A375 (cell line): Measurements from ENCODE around the gene NEU1. TPM values are rescaled to one million over a fixed set of nuclear protein-coding genes. Genes with fewer than 3 reads are reported as not detected.

ENCODE experiments used
- small RNA-seq: library from RNA; depleted of rRNA; stranded (forward); fragments of <200 nt; gene quantifications from one replicate; pipeline ENCODE3, GENCODE V24; 2014
- total RNA-seq: library from RNA; depleted of rRNA; stranded (reverse); fragments of >200 nt; shearing (Covaris generic); gene quantifications from 2 replicates; pipeline ENCODE4 v1.2.3, GENCODE V29; 2014; rRNA removed

Gene NEU1
- total RNA-seq = 15.9 and 16.8 TPM in 2 replicates

GRCh38 chr6:31862344-31863235 lies at the start of gene NEU1:
NEU1 (minus strand) TSS chr6:31862821; CDS start chr6:31862776, 45 bp downstream.

DNA sequence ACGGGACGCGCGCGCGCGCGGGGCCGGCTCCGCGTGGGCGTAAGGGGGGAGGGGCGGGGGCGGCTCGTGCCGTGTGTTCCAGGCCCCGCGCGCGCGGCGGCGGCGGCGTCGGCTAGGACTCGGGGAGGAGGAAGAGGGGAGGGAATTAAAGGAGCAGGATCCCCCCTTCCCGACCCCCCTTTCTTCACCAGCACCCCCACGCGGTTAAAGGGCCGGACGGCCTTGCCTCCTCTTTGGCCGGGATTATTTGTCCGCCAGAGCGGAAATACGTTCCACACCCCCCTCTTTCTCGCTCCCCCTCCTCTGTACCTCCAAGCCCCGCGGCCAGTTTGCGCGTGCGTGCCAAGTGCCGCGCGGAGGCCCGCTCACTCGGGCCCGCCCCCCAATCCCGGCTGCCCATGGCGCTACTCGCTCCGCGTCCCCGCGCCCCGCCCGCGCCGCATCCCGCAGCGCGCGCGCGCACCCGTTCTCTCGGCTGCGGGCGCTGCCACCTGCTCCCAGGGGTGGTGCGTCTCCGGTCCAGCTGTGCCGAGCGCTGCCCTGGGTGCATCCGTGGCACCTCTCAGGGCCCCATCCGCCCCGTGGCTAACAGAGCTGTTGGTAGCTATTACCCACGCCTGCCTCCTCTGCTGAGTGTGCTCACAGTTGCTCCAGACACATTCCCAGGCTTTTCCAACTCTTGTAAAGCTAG lies 39.5 kb upstream of the NEU1 start, which contains the start of gene ZBTB12:
ZBTB12 (minus strand) TSS at position 134 of the 691 bp plus-strand sequence. CDS start 781 bp downstream, outside the sequence.

DNA sequence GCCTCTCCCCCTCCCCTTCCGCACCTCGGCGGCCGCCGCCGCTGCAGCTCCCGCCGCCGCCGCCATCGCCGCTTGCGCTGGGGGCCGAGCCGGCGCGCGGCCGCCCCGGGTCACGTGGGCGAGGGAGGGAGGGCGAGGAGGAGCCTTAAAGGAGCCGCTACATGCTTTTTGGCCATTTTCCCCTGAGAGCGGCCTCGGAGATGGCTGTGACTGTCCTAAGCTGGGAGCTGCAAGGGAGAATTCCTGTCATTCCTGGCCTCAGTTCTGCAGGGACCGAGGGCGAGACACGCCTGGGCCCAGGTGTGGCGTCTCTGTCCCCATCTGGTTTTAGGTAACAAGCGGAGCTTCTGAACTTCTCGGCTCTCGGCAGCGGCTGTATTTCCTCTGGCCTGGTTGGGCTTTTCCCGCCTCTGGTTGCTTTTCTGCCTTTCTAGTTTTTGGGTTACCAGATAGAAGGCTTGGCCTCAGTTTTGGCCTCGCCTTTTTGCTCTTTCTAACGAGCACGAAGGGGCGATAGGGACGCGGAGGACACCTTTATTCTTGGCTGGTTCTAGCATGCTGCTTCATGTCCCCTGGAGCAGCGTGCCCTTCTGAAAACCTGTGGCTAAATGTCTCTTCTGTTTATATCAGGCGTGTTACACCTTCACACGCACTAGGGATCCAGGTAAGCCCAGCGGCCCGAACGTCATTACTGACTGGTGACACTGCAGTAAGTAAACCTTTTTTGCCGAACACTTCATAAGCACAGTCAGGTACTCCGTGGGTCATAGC lies 35.2 kb upstream of the NEU1 start, which contains the start of gene EHMT2:
EHMT2 (minus strand) TSS at position 87 of the 771 bp plus-strand sequence; CDS start at position 66, 21 bp downstream.

GRCh38 chr6:31878726-31879125 lies 16.1 kb upstream of the NEU1 start, which contains the start of gene SLC44A4:
SLC44A4 (minus strand) TSS chr6:31878997; CDS start chr6:31878980, 17 bp downstream.

DNA sequence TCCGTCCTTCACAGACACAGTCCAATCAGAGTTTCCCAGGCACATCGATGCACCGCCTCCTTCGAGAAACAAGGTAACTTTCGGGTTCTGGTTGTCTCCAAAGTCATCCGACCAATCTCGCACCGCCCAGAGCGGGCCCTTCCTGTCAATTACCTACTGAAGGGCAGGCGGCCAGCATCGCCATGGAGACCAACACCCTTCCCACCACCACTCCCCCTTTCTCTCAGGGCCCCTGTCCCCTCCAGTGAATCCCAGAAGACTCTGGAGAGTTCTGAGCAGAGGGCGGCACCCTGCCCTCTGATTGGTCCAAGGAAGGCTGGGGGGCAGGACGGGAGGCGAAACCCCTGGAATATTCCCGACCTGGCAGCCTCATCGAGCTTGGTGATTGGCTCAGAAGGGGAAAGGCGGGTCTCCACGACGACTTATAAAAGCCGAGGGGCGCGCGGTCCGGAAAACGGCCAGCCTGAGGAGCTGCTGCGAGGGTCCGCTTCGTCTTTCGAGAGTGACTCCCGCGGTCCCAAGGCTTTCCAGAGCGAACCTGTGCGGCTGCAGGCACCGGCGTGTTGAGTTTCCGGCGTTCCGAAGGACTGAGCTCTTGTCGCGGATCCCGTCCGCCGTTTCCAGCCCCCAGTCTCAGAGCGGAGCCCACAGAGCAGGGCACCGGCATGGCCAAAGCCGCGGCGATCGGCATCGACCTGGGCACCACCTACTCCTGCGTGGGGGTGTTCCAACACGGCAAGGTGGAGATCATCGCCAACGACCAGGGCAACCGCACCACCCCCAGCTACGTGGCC lies 35.1 kb downstream of the NEU1 start, which contains the start of gene HSPA1B:
HSPA1B (plus strand) TSS at position 453 of the 794 bp plus-strand sequence; CDS start at position 666, 213 bp downstream.

GRCh38 chr6:31815025-31815838 lies 47.4 kb downstream of the NEU1 start, which contains the start of the genes HSPA1A and HSPA1L:
HSPA1A (plus strand) TSS chr6:31815543; CDS start chr6:31815757, 214 bp downstream.
HSPA1L (minus strand) TSS chr6:31815283; CDS start chr6:31811972, 3,311 bp downstream.

Small RNA genes within 50 kb of the gene (small RNA-seq; reads per million reads assigned to genes)
- gene SNORD48 (41.5 reads per million, percentile 94 among the genes with 10 or more reads in this experiment), gene SNORD52 (not detected)

Other genes starting within 250 kb of the NEU1 start
- not detected in 2 replicates for gene AIF1, start 247.6 kb downstream of the NEU1 start, total RNA-seq
- gene PRRC2A, start 242.1 kb downstream of the NEU1 start, total RNA-seq = 90.3 and 94.7 TPM in 2 replicates
- 209 and 229 TPM in 2 replicates for gene BAG6, start 210.2 kb downstream of the NEU1 start, total RNA-seq
- 0.19 and 2.5 TPM in 2 replicates for gene APOM, start 206.9 kb downstream of the NEU1 start, total RNA-seq
- 17.9 and 18.9 TPM in 2 replicates for gene C6orf47, start 202.0 kb downstream of the NEU1 start, total RNA-seq
- 31.7 and 40.6 TPM in 2 replicates for gene GPANK1, start 197.8 kb downstream of the NEU1 start, total RNA-seq
- 129 and 169 TPM in 2 replicates for gene CSNK2B, start 196.7 kb downstream of the NEU1 start, total RNA-seq
- 1.7 and 3.4 TPM in 2 replicates for gene LY6G5B, start 192.8 kb downstream of the NEU1 start, total RNA-seq
- 0.94 TPM in 1 of 2 replicates, not detected in the other for gene LY6G5C, start 181.8 kb downstream of the NEU1 start, total RNA-seq
- 25.7 and 26.1 TPM in 2 replicates for gene ABHD16A, start 159.5 kb downstream of the NEU1 start, total RNA-seq
- not detected in 2 replicates for gene LY6G6F, start 156.0 kb downstream of the NEU1 start, total RNA-seq
- not detected in 2 replicates for gene LY6G6D, start 147.5 kb downstream of the NEU1 start, total RNA-seq
- gene LY6G6C, start 141.1 kb downstream of the NEU1 start, total RNA-seq = not detected in 2 replicates
- not detected in 2 replicates for gene MPIG6B, start 139.4 kb downstream of the NEU1 start, total RNA-seq
- gene DDAH2, start 133.5 kb downstream of the NEU1 start, total RNA-seq = 25.3 and 28.6 TPM in 2 replicates
- 484 and 511 TPM in 2 replicates for gene CLIC1, start 126.3 kb downstream of the NEU1 start, total RNA-seq
- gene MSH5, start 122.8 kb downstream of the NEU1 start, total RNA-seq = 14.9 and 36.7 TPM in 2 replicates
- gene SAPCD1, start 100.2 kb downstream of the NEU1 start, total RNA-seq = 13.0 and 13.2 TPM in 2 replicates
- 0.34 TPM in 2 replicates for gene VWA7, start 85.5 kb downstream of the NEU1 start, total RNA-seq
- gene VARS1, start 67.1 kb downstream of the NEU1 start, total RNA-seq = 57.3 and 58.7 TPM in 2 replicates
- 39.2 and 40.2 TPM in 2 replicates for gene LSM2, start 55.9 kb downstream of the NEU1 start, total RNA-seq
- gene HSPA1L, start 47.5 kb downstream of the NEU1 start, total RNA-seq = 0.11 and 0.50 TPM in 2 replicates
- 37.6 and 43.8 TPM in 2 replicates for gene HSPA1A, start 47.3 kb downstream of the NEU1 start, total RNA-seq
- gene HSPA1B, start 35.1 kb downstream of the NEU1 start, total RNA-seq = 32.0 and 46.5 TPM in 2 replicates
- 0.37 TPM in 1 of 2 replicates, not detected in the other for gene SLC44A4, start 16.2 kb upstream of the NEU1 start, total RNA-seq
- gene EHMT2, start 34.9 kb upstream of the NEU1 start, total RNA-seq = 29.6 and 34.8 TPM in 2 replicates
- 5.6 and 6.4 TPM in 2 replicates for gene ZBTB12, start 39.3 kb upstream of the NEU1 start, total RNA-seq
- gene C2, start 64.9 kb upstream of the NEU1 start, total RNA-seq = 0.15 TPM in 1 of 2 replicates, not detected in the other
- 0.60 and 1.6 TPM in 2 replicates for gene CFB, start 83.3 kb upstream of the NEU1 start, total RNA-seq
- gene NELFE, start 96.2 kb upstream of the NEU1 start, total RNA-seq = 134 and 146 TPM in 2 replicates
- 63.1 and 63.8 TPM in 2 replicates for gene SKIC2, start 96.4 kb upstream of the NEU1 start, total RNA-seq
- gene DXO, start 109.3 kb upstream of the NEU1 start, total RNA-seq = 19.4 and 23.9 TPM in 2 replicates
- gene C4A, start 119.2 kb upstream of the NEU1 start, total RNA-seq = 0.94 and 2.3 TPM in 2 replicates
- 1.8 and 2.1 TPM in 2 replicates for gene C4B, start 152.0 kb upstream of the NEU1 start, total RNA-seq
- gene CYP21A2, start 175.6 kb upstream of the NEU1 start, total RNA-seq = not detected in 2 replicates
- gene TNXB, start 246.5 kb upstream of the NEU1 start, total RNA-seq = 1.3 and 2.7 TPM in 2 replicates